GM12872 (cell line): ENCODE data around the gene RASGRP2.

Source experiments
- CTCF ChIP-seq: IDR thresholded peaks from 3 replicates; pipeline ENCODE4 v1.5.1; 2011; ENCODE audit warnings: low read depth, mild to moderate bottlenecking, low read length, moderate library complexity; ENCODE audit not compliant: insufficient read depth

RASGRP2 gene

DNA sequence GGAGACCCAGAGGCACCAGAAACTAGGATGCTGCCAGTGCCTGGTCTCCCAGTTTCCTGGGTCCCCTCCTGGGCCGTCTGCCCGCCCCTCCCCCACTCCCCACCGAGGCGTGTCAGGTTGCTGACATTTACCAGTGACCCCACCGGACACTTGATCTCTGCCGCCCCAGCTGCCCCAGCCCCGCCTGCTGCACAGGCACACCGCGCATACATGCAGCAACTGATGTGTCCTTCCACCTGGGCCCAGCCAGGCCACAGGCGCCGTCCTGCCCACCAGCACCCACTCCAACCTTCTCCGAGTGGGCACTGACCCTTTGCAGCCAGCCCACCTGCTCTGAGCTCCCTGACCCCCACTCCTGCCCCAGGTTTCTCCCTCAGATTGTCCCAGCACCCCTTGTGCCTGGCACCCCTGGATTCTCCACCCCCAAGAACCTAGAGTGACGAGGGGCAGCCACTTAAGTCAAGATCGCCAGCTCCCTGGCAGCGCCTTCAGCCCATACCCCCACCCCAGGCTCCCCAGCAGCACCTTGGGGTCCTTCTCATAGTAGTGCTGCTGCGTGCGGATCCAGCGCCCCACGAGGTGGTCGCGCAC lies 15.3 kb upstream of the RASGRP2 start:
- TF ChIP-seq CTCF: no peak

DNA sequence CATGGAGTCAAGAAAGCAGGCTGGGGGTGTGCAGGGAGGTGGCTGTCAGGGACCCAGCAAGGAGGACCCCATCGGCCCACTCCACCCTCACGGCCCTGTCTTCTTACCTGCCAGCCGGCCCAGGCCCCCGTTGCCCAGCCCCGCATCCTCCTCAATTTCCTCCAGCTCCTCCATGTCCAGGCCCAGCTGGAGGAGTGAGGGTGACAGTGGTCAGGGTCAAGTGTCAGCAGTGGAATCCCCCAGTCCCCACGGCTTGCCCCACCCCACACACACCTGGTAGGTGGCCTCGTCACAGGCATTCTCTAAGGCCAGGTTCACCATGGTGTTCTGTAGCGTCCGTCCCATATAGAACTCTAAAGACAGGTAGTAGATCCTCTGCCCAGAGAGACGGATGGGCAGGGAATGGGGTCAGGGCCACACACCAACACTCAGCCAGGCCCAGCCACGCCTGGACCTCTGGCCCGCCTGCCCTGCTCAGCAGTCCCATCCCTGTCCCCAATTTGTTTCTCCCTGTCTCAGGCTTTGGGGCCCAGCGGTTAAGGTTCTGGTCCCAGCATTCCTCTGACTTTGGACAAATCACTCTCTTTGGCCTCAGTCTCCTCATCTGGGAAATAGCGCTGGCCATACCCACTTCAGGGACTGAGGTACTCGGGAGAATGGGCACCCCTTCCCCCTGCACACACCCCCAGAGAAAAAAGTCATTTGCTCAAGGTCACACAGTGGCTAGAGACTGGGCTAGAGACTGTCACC lies 14.6 kb upstream of the RASGRP2 start:
- TF ChIP-seq CTCF: no peak

DNA sequence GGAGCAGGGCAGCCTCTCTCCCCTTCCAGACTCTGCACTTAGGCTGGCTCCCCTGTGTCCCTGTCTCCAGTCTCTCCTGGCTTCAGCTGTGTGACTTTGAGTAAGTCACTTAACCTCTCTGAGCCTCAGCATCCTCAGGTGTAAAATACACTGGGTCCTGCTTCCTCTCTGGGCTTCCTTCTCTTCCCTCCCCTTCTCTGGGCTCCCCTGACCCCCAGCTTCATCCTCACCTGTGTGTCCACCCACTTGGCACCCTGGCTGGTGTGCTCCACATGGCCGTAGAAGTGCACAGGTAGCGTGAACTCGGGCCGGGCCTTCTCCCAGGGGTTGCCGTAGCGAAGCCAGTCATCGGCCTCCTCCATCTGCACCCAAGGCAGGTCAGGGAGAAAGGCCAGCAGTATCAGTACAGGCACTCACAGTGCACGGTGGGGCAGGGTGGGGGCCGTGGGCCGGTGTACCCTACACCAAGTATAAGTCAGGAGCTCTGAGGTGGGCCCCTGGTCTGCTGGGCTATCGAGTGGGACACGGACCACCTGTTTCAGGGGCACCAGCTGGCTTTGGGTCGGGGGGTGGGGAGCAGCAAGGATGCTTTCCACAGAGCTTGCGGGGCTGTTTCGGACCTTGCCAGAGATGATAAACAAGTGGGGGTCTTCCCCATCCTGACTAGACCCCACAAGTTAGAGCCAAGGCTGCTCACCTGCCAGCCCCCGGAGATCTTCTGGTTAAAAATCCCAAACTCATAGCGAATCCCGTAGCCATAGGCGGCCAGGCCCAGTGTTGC lies 13.8 kb upstream of the RASGRP2 start:
- TF ChIP-seq CTCF: no peak

- TF ChIP-seq CTCF: no peak
Measured at GRCh38 chr11:64755681-64756361, 11.9 kb upstream of the RASGRP2 start.

GRCh38 chr11:64754919-64755662 lies 11.1 kb upstream of the RASGRP2 start:
- no peak for TF ChIP-seq CTCF

GRCh38 chr11:64754124-64754918 lies 10.4 kb upstream of the RASGRP2 start:
- TF ChIP-seq CTCF: no peak
